Measurements from ENCODE around the gene EGR1.

EGR1 gene

GRCh38 chr5:138465261-138466124 lies at the start of gene EGR1:
TSS of gene EGR1 (plus strand) at chr5:138465479. CDS start at chr5:138465762, 283 bp downstream.
- DNase-seq, result peak; percentile 88

DNA sequence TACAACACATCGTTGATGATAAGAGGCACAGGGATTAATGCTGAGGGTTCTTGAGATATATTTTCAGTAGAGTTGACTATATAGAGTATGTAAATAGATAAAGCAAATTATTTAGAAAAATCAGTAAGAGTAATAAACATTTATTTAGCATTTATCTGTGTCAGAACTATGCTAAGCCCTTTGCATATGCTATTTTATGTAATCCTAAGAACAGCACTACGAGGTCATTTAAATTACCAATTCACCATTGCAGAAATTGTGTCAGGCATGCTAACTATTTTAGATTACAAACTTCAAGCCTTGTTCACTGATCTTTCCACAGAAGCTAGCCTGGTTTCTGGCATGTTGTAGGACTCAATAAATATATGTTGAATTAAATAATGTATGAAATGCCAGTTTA lies 46.8 kb upstream of the EGR1 start:
- DNase-seq, result no peak

DNA sequence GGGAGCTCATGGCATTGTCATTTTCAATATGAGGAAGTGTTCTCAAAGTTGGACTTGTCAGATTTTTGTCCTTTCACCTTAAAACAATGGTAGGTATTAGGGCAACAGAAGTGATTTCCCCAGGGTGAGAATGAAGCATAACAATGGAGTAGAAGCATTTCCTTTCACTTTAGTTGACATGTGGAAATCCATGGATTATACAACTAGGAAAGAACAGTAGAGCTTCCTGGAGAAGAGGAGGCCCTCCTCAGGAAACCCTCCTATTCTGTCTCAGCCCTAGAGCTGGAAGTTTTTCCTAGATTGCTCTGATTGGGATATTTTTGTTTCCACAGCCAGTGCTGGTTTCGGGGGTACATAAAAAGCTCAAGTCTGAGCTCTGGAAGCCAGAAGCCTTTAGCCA lies 40.2 kb upstream of the EGR1 start:
- no peak for DNase-seq

GRCh38 chr5:138435943-138436342 lies 29.3 kb upstream of the EGR1 start:
- DNase-seq, result no peak

GRCh38 chr5:138438003-138438723 lies 27.1 kb upstream of the EGR1 start:
- no peak for DNase-seq

GRCh38 chr5:138438724-138439476 lies 26.4 kb upstream of the EGR1 start, which contains the start of gene REEP2:
TSS of gene REEP2 (plus strand) at chr5:138439057. CDS start at chr5:138439209, 152 bp downstream.
- DNase-seq, result no peak

- no peak for DNase-seq
Observed at GRCh38 chr5:138439477-138440158, 25.7 kb upstream of the EGR1 start.

DNA sequence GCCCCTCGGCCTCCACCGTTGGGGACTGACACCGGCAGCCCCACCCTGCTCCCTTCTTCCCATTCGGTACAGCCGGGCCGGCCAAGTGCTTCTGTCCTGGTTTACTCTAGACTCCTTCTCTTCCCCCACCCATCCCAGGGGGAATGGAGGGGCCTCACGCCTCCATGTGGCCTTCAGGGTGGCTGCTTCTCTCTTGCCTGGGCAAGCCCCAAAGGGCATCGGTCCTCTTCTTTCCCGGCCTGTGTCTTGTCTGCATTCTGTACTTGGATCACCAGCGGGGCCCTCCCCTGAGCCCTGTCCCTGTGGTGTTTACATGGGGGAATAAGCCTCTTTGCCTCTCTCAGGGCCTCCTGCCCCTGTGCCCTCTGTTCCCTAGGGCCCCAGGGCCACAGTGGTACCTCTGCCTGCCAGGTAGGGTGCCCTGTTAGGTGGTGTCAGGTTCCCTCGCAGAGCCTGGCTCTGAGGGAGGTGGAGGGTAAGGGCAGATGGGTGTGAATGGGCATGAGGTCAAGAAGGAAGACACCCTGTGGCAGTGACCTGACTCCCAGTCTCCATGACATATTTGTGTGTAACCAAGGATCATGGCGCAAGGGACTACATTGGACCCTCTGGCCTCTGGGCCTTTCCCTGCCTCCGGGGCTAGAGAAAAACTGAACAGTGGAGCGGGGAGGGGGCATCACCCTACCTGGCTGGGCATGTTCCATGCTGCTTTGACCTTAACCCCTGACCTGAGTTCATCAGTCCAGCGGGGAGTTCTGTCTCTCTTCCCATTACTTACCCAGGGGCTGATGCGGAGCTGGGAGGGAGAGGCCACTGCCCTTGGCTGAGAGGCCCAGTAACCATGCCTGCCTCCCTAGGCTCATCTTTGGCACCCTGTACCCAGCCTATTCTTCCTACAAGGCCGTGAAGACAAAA lies 24.9 kb upstream of the EGR1 start:
- no peak for DNase-seq

- DNase-seq, result no peak
Observed at GRCh38 chr5:138441221-138441620, 24.1 kb upstream of the EGR1 start.

GRCh38 chr5:138444078-138444773 lies 21.1 kb upstream of the EGR1 start:
- DNase-seq, result no peak

- no peak for DNase-seq
Observed at GRCh38 chr5:138444774-138445546, 20.3 kb upstream of the EGR1 start.

- DNase-seq, result no peak
Observed at GRCh38 chr5:138445547-138446271, 19.6 kb upstream of the EGR1 start.

GRCh38 chr5:138448070-138448469 lies 17.2 kb upstream of the EGR1 start:
- no peak for DNase-seq

DNA sequence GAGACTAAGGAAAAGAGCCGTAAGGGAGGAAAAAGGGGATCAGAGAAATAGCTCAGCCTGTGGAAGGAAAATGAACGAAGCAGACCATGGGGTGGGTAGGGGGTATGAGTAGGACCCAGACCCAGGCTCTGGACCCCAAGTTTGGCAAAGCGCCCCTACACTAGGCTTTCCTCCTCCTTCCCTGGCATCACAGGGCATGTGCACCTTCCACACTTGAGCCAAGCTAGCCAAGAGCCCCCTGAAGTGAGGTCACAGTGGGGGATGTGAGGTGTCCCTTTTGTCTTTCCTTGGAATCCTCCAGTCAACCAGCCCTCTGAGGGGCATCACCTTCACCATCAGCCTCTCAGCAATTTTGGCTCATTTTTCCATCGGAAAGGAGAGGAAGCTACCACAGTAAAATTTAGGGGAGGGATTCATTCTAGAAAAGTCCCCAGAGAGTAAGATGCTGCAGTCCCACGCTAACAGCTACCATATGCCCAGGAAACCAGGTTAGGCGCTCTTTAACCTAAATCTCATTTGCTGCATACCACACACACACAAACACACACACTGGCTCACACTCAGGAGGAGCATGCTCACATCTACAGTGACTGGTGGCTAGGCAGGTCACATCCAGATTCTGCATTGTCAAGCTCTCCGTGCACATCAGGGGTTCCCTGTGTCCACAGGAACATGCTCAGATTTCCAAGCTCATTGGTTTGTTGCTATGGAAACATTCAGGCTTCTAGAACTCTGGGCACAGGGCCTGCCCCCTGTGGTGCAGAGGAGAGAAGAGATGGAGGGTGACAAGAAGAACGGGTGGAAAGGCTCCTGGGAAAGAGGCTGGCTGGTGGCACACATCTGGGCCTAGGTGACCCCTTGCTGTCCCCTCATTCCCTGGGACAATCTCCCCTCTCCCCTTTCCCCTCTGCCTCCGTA lies 16.5 kb upstream of the EGR1 start:
- no peak for DNase-seq

DNA sequence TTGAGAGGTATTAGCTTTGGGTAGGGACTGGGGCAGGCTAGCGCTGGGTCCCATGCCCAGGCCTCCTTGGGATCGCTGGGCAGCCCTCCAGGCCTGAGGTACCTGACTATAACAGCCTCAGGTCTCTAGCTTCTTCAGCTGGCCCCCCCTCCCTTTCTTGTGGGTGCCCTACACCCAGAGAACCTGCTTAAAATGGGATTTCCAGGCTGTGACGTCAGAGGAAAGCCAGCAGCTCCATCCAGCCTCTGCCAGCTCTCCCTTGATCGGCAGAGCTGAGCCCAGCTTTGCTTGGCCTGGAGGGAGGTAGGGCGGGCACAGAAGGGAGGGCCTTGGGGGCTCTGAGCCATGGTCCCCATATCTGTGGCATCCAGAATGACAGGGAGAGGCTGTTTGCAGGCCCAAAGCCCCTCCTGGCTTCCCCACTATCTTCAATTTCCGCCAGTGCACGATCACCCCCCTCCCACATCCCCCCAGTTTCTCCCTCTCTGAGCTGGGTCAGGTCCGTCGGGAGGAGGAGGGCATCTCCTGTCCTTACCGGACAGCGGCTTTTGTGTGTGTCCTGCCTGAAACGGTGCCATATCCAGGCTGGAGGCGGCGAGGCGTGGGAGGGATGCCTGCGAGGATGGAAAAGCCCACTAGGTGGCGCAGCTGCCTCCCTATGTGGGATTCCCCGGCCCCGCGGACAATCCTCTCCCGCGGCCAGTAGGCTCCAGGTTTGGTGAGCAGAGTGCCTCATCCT lies 15.6 kb upstream of the EGR1 start:
- peak; percentile 55 for DNase-seq

DNA sequence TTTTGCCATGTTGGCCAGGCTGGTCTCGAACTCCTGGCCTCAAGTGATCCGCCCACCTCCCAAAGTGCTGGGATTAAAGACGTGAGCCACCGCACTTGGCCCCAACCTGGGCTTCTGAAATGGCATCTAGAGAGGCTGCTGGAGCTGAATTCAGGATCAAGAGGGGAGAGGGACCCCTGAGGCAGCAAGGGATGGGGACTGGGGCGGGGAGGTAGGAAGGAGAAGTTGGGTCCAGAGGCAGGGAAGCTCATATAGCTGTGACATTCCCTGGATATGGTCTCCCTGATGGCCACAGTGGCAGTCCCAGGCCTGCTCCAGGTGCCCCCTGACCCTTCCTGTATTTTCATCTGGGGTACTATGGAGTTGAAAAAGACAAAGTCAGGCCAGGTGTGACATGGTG lies 14.3 kb upstream of the EGR1 start:
- no peak for DNase-seq

- DNase-seq, result no peak
Observed at GRCh38 chr5:138452720-138453119, 12.6 kb upstream of the EGR1 start.

GRCh38 chr5:138453590-138453989 lies 11.7 kb upstream of the EGR1 start:
- no peak for DNase-seq
